ENCODE data around the gene JAK1. TPM values are rescaled to one million over a fixed set of nuclear protein-coding genes. Genes with fewer than 3 reads are reported as not detected.

JAK1 gene
- total and polyA plus RNA-seq, 10 of the 15 experiments (the other 5 are each of a cell fraction or from before 2014, with no cell fraction given), result 9.6 to 45.5 (median 35.7) TPM

DNA sequence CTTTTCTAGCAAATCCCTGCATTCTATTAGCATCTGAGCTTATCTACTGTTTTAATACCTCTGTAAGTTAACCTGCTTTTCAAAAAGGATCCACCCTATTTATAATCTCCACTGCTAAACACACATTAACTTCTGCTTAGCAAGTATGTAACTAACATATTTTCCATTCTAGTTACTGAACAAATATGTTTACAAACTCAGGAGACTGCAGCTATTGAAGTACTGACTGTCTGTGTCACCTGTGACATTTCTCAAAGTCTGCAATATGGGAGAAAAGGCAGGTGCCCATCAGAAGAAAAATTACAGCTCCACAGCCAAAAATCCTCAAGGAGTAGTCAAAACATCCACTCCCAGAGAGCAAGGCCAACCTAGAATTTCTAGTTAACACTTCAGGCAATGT, 88.3 kb downstream of the JAK1 start:
- BruUV-seq (replicated peaks), result no TSS peak
- Histone ChIP-seq H4K20me1 (ENCODE audit: control insufficient read depth, insufficient read depth) (no peaks in the 10 kb centered on the region; the same call in 1 of the 2 replicates), H3K79me2 (ENCODE audit: control insufficient read depth, insufficient read depth, low read length) (no peaks in the 10 kb centered on the region; the same call in none of the 2 replicates), H3K4me1 (ENCODE audit: control insufficient read depth, insufficient read depth, low read length) (peaks cover 21% of the 10 kb centered on the region), H3K9me3 (replicated peaks; ENCODE audit: control insufficient read depth, insufficient read depth, low read length) (no peaks in the 10 kb centered on the region), H3K36me3 (ENCODE audit: control insufficient read depth in 2 of 2, insufficient read depth in 2 of 2, low read length in 1 of 2) (peaks cover 8 to 21% of the 10 kb centered on the region in 2 experiments; a peak in 3 of 4 replicates), H3K9ac (ENCODE audit: control insufficient read depth, insufficient read depth, low read length) (no peak overlapping the region), H2AFZ (ENCODE audit: control insufficient read depth, low read depth, low read length) (no peak overlapping the region), H3K4me3 (no peak overlapping the region), H3K27me3 (replicated peaks in 1 of 2; ENCODE audit: control insufficient read depth in 2 of 2, insufficient read depth in 2 of 2, low read length in 1 of 2) (no peaks in the 10 kb centered on the region), H3K27ac (ENCODE audit: control insufficient read depth, insufficient read depth) (no peak overlapping the region), H3K4me2 (ENCODE audit: control insufficient read depth, insufficient read depth) (no peak overlapping the region)
- SMC1A ChIA-PET (ENCODE audit: uncharacterized antibody, unreplicated experiment), result interaction anchor here (0.7 to 1.4 kb wide), 5 partner anchors 14 to 197 kb away, joined by 3 to 6 read pairs (median 3); no protein-coding TSS in a partner anchor
- CTCF ChIA-PET, result interaction anchor here (0.8 to 2.0 kb wide), 2 partner anchors 9 to 55 kb away, joined by 4 to 5 read pairs; no protein-coding TSS in a partner anchor
- in situ Hi-C loops (cut with MboI) (no loop called here), intact Hi-C loops (cut with micrococcal nuclease; ENCODE audit: unreplicated experiment) (no loop called here)
- TF ChIP-seq EED (IDR thresholded peaks at IDR 0.05; ENCODE audit: low read depth) (no peak), NRF1 (conservative IDR thresholded peaks at IDR 0.05; ENCODE audit: low read depth, low read length) (no peak), PML (IDR thresholded peaks at IDR 0.05; ENCODE audit: low read length) (no peak), MEF2A (IDR thresholded peaks at IDR 0.05; ENCODE audit: insufficient read depth, low read depth, low read length) (no peak), STAT1 (conservative IDR thresholded peaks at IDR 0.05) (no peak), ESRRA (IDR thresholded peaks at IDR 0.05; ENCODE audit: low read length) (no peak), BRCA1 (IDR thresholded peaks at IDR 0.05; ENCODE audit: low read depth, low read length) (no peak), BCL11A (IDR thresholded peaks at IDR 0.05; ENCODE audit: low read depth, low read length) (no peak), RB1 (IDR thresholded peaks at IDR 0.05; ENCODE audit: borderline replicate concordance) (no peak)
- TF ChIP-seq, protein P1, sequence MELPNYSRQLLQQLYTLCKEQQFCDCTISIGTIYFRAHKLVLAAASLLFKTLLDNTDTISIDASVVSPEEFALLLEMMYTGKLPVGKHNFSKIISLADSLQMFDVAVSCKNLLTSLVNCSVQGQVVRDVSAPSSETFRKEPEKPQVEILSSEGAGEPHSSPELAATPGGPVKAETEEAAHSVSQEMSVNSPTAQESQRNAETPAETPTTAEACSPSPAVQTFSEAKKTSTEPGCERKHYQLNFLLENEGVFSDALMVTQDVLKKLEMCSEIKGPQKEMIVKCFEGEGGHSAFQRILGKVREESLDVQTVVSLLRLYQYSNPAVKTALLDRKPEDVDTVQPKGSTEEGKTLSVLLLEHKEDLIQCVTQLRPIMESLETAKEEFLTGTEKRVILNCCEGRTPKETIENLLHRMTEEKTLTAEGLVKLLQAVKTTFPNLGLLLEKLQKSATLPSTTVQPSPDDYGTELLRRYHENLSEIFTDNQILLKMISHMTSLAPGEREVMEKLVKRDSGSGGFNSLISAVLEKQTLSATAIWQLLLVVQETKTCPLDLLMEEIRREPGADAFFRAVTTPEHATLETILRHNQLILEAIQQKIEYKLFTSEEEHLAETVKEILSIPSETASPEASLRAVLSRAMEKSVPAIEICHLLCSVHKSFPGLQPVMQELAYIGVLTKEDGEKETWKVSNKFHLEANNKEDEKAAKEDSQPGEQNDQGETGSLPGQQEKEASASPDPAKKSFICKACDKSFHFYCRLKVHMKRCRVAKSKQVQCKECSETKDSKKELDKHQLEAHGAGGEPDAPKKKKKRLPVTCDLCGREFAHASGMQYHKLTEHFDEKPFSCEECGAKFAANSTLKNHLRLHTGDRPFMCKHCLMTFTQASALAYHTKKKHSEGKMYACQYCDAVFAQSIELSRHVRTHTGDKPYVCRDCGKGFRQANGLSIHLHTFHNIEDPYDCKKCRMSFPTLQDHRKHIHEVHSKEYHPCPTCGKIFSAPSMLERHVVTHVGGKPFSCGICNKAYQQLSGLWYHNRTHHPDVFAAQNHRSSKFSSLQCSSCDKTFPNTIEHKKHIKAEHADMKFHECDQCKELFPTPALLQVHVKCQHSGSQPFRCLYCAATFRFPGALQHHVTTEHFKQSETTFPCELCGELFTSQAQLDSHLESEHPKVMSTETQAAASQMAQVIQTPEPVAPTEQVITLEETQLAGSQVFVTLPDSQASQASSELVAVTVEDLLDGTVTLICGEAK (IDR thresholded peaks at IDR 0.05; ENCODE audit: borderline replicate concordance), result no peak
- no peak for DNase-seq (ENCODE audit: low read depth, low spot score)
- POLR2A ChIA-PET, result no interaction called here
- ATAC-seq, result no peak
- no peak for FAIRE-seq
- RAD21 ChIA-PET (ENCODE audit: unreplicated experiment), result no interaction called here
